Mesenteric fat pad (tissue), 1 donor: ENCODE results near the gene HID1. TPM values are rescaled to one million over a fixed set of nuclear protein-coding genes. Genes with fewer than 3 reads are reported as not detected.

ENCODE experiments used
- DNase-seq: peaks from one replicate; pipeline ENCODE4 v3.0.0-alpha.2; 2020; ENCODE audit warnings: low spot score
- total RNA-seq: library from RNA; stranded (reverse); fragmentation: NEBNext Ultra II Directional; extraction: Animal tissue kit (Norgen Biotek cat#: 25700); gene quantifications from one replicate; pipeline ENCODE4 v1.2.1, GENCODE V29; 2021
- donor health status: DM: yes; HTN: yes; CAD: no.

The HID1 gene
- total RNA-seq, 1 donor from 2014 or later = 14.4 TPM

- no peak for DNase-seq
Observed at GRCh38 chr17:74949455-74950115, 23.0 kb downstream of the HID1 start.

GRCh38 chr17:74947041-74947754, 25.4 kb downstream of the HID1 start:
- DNase-seq = no peak

GRCh38 chr17:74946641-74947040, 25.9 kb downstream of the HID1 start:
- no peak for DNase-seq

DNA sequence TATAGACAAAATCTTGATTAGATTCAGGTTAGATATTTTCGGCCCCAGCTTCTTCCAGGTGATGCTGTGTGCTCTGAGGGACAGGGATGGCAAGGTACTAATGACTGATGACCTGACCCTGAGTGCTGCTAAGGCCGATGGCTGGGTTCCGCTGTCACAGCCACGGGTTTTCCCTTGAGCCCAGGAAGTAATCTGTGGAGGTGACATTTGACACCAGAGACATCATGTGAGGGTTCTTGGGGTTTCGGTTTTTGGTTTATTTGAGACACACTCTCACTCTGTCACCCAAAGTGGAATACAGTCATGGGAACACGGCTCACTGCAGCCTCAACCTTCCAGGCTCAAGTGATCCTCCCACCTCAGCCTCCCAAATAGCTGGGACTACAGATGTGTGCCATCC, 27.0 kb downstream of the HID1 start:
- no peak for DNase-seq

GRCh38 chr17:74943808-74944522, 28.6 kb downstream of the HID1 start:
- no peak for DNase-seq

GRCh38 chr17:74941128-74941725, 31.3 kb downstream of the HID1 start:
- DNase-seq = no peak

GRCh38 chr17:74939534-74939933, 33.0 kb downstream of the HID1 start:
- DNase-seq = no peak

DNA sequence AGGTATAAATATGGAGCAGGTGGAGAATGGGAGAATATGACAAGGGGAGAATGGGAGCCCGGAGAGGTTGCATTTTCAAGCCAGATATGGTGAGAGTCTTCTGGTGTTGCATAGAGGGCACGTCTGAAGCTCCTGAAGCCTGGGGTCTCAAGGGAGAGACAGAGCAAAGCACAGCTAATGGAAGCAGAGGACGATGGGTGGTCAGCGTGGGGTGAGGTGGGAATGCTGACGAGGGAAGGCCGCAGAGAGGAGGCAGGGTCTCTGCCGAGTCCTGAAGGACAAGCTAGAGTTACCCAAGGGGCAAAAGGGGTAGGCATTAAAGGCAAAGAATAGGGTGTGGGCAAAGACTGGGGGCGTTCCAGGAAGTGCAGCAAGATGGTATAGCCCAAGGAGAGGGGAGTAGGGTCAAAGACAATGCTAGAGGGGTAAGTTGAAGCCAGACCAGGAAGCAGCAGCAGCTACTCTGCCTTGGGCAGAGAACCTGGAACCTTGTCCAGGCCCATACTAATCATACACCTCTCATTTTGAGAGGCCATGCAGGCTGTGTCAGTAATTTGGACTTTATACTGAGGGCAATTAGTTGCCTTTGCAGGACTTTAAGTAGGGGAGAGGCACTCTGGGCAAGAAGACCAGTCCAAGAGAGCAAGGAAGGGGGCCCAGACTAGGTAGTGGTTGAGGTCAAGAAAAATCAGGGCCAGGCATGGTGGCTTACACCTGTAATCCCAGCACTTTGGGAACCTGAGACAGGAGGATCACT, 34.2 kb downstream of the HID1 start:
- DNase-seq = no peak

- no peak for DNase-seq
Observed at GRCh38 chr17:74937064-74938051, 35.2 kb downstream of the HID1 start.

- no peak for DNase-seq
Observed at GRCh38 chr17:74936470-74936799, 36.1 kb downstream of the HID1 start.

DNA sequence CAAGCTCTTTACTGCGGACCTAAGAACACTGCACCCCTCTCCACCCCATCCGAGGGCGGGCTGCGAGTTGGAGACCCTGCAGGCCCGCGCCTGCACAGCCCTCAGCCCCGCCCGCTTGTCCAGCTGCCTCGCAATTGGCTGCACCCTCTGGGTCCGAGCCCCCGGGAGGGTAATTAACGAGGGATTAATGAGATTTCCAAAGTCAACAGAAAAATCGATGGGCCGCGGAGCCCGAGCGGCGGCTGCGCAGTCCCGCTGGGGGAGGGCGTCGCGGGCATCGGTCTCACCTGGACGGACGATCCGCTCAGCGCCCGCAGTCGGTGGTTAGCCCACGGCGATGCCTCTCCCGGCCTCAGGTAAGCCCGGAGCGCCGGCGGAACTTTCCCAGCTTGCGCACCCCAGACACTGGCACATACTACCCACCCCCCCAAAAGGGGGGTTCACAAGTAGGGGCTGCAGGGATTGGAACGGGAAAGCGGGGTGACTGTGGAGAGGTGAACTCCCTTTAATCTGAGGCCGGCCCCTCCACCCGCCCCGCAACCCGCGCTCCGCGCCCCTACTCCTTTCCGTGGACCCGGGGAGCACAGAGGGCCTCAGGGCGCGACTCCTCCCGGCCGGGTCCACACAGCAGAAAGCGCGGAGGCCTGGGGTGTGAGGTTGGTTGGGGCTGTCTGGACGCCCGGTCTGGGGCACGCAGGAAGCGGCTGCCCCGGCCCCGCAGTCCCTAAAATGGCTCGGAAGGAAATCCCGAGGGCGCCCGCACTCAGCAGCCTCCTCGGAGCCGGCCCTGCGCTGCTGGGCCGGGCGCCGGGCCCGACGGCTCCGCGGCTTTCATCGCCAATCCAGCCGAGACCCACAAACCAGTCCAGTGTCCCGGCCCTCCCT, 36.7 kb downstream of the HID1 start, which contains the start of gene OTOP3:
TSS of gene OTOP3 (plus strand) at position 314 of the 885 bp plus-strand sequence. CDS start at position 338, 24 bp downstream.
- DNase-seq = no peak

GRCh38 chr17:74935048-74935447, 37.5 kb downstream of the HID1 start:
- DNase-seq = no peak

GRCh38 chr17:74930535-74931036, 42.0 kb downstream of the HID1 start:
- DNase-seq = no peak

DNA sequence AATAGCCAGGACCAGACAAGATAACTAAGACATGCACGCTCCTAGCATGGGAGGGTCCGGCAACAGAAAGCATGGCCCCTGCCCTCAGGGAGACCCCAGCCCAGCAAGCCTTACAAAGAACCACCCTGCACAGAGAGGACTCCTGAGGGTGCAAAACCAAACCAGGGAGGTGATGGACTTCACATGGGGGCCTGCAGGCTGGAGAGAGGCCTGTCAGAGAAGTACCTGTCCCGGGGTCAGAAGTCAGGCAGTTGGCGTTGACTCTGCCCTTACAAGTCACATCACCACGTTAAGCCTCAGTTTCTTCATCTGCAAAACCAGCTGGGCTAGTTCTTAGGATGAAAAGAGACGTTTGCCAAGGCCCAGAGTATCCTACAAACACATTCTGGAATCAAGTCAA, 43.8 kb downstream of the HID1 start:
- DNase-seq = no peak

DNA sequence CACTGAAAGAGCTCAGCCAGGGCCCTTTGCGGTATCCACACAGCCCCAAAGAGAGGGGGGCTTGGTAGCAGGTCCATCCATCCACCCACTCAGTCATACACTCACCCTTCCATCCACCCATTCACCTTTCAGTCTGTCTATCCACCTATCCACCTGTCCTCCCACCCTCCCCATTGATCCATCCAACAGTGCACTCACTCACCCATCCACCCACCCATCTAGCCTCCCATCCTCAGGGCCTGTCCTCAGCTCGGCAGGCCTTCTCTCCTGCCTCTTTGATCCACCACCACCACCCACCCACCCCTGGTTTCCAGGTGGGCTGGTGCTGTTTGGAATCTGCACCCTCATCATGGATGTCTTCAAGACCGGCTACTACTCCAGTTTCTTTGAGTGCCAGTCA, 47.3 kb downstream of the HID1 start:
- DNase-seq = no peak

GRCh38 chr17:74924250-74924948, 48.2 kb downstream of the HID1 start, which contains the start of gene OTOP2:
OTOP2 (plus strand) TSS chr17:74924273; CDS start chr17:74924633, 360 bp downstream.
- DNase-seq = no peak

- no peak for DNase-seq
Observed at GRCh38 chr17:74923538-74924249, 48.9 kb downstream of the HID1 start.
